Fibroblast of lung (primary cell): ENCODE data around the gene GOLGA6A. TPM values are rescaled to one million over a fixed set of nuclear protein-coding genes. Genes with fewer than 3 reads are reported as not detected.
"Not testable (repeated sequence)": the region's sequence is repeated elsewhere in the genome, so short reads cannot be mapped to it uniquely, and the experiment has no call there.

Experiments
- DNase-seq, 2 donors: peaks; one replicate each; pipeline versions ENCODE4 v3.0.0 to v3.0.0-alpha.2; 2010; ENCODE audit warnings: low read depth in 2 of 2
- H2AFZ ChIP-seq: 2 replicates; pipeline ENCODE4 v1.5.1; 2012; ENCODE audit warnings: low read length, control low read depth, inconsistent platforms
- H3K27ac ChIP-seq: 2 replicates; pipeline ENCODE4 v1.5.1; 2011; ENCODE audit warnings: low read length, control low read depth; ENCODE audit not compliant: insufficient read depth
- H3K27me3 ChIP-seq: 2 replicates; pipeline ENCODE4 v1.5.1; 2011; ENCODE audit warnings: mild to moderate bottlenecking, low read length; ENCODE audit not compliant: control insufficient read depth, insufficient read depth
- H3K36me3 ChIP-seq: 2 replicates; pipeline ENCODE4 v1.5.1; 2011; ENCODE audit warnings: low read length; ENCODE audit not compliant: control insufficient read depth, insufficient read depth
- H3K4me1 ChIP-seq: 2 replicates; pipeline ENCODE4 v1.5.1; 2011; ENCODE audit warnings: low read length; ENCODE audit not compliant: control insufficient read depth, insufficient read depth; ENCODE audit errors: extremely low read depth
- H3K4me2 ChIP-seq: 2 replicates; pipeline ENCODE4 v1.5.1; 2011; ENCODE audit warnings: low read length, control low read depth; ENCODE audit not compliant: insufficient read depth; ENCODE audit errors: extremely low read depth
- H3K4me3 ChIP-seq, 4 experiments: fragments of 200-600 bp in 1 of 4; sonication (generic) in 1 of 4; replicated peaks in 1 of 4; 2 replicates each; pipeline ENCODE4 v1.5.1; 2011 to 2016; ENCODE audit warnings: low read length in 4 of 4, low read depth in 3 of 4, mild to moderate bottlenecking in 3 of 4, control low read depth in 2 of 4, inconsistent platforms in 1 of 4, mixed read lengths in 1 of 4; ENCODE audit not compliant: insufficient read depth in 1 of 4; ENCODE audit errors: control extremely low read depth in 1 of 4
- H3K79me2 ChIP-seq: 2 replicates; pipeline ENCODE4 v1.5.1; 2012; ENCODE audit warnings: mild to moderate bottlenecking, low read length, inconsistent platforms; ENCODE audit not compliant: control insufficient read depth, insufficient read depth
- H3K9ac ChIP-seq: 2 replicates; pipeline ENCODE4 v1.5.1; 2011; ENCODE audit warnings: mild to moderate bottlenecking, low read length, control low read depth; ENCODE audit not compliant: insufficient read depth
- H3K9me3 ChIP-seq: 2 replicates; pipeline ENCODE4 v1.5.1; 2012; ENCODE audit warnings: low read depth, low read length; ENCODE audit not compliant: control insufficient read depth, insufficient read depth
- H4K20me1 ChIP-seq: 2 replicates; pipeline ENCODE4 v1.5.1; 2011; ENCODE audit warnings: low read length; ENCODE audit not compliant: control insufficient read depth, insufficient read depth; ENCODE audit errors: extremely low read depth
- EZH2 ChIP-seq: IDR thresholded peaks from 2 replicates; pipeline ENCODE4 v1.5.1; 2012; ENCODE audit warnings: low read length, control low read depth, mild to moderate bottlenecking; ENCODE audit errors: missing control alignments
- polyA plus RNA-seq, 2 donors: library from polyadenylated mRNA; depleted of rRNA in 1 of 2; stranded (reverse) in 1 of 2; unstranded in 1 of 2; fragments of >200 nt; gene quantifications; 2 replicates each; pipeline ENCODE4 v1.2.1, GENCODE V29; 2011 to 2012; ENCODE audit warnings: missing spikeins in 1 of 2
- total RNA-seq: library from RNA; depleted of rRNA; stranded (reverse); fragments of >200 nt; gene quantifications from 2 replicates; pipeline ENCODE4 v1.2.1, GENCODE V29; 2014
- TF ChIP-seq, protein P1 (sequence below), 2 donors: IDR thresholded peaks in 1 of 2; conservative IDR thresholded peaks in 1 of 2; 1 replicate in 1 of 2; 2 replicates in 1 of 2; pipeline ENCODE4 v1.5.1; 2011 to 2012; ENCODE audit warnings: low read length in 2 of 2, control low read depth in 1 of 2, inconsistent platforms in 1 of 2, low read depth in 1 of 2, mild to moderate bottlenecking in 1 of 2

GOLGA6A gene
- total and polyA plus RNA-seq, 2 donors (not counting 1 experiment from before 2014, with no cell fraction given), result under 0.01 TPM; not detected in 1

DNA sequence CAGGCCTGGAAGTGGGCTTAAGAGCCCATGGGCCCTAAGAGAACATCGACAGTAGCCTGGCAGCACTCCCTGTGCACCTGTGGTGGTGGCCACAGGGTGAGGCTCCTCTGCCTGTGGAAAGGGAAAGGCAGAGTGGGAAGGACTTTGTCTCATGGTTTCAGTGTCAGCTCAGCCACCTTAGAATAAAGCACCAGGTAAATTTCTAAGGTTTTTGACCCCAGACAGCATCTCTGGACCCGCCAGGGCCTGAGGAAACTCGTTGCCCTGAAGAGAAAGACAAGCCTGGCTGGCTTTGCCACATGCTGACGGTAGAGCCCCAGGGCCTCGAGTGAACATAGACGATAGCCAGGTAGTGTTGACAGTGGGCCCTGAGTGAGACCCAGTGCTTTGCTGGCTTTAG lies 22.1 kb downstream of the GOLGA6A start:
- Histone ChIP-seq H3K27me3 (peaks cover 2% of the 10 kb centered on the region), H3K9ac (no peak overlapping the region), H3K79me2 (no peaks in the 10 kb centered on the region), H3K36me3 (no peaks in the 10 kb centered on the region), H3K4me2 (no peak overlapping the region), H3K9me3 (no peaks in the 10 kb centered on the region), H4K20me1 (no peaks in the 10 kb centered on the region), H2AFZ (no peak overlapping the region), H3K4me3 (no peak overlapping the region), H3K4me1 (no peaks in the 10 kb centered on the region), H3K27ac (no peak overlapping the region)
- no peak for DNase-seq
- no peak for TF ChIP-seq EZH2
- TF ChIP-seq, protein P1, sequence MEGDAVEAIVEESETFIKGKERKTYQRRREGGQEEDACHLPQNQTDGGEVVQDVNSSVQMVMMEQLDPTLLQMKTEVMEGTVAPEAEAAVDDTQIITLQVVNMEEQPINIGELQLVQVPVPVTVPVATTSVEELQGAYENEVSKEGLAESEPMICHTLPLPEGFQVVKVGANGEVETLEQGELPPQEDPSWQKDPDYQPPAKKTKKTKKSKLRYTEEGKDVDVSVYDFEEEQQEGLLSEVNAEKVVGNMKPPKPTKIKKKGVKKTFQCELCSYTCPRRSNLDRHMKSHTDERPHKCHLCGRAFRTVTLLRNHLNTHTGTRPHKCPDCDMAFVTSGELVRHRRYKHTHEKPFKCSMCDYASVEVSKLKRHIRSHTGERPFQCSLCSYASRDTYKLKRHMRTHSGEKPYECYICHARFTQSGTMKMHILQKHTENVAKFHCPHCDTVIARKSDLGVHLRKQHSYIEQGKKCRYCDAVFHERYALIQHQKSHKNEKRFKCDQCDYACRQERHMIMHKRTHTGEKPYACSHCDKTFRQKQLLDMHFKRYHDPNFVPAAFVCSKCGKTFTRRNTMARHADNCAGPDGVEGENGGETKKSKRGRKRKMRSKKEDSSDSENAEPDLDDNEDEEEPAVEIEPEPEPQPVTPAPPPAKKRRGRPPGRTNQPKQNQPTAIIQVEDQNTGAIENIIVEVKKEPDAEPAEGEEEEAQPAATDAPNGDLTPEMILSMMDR (conservative IDR thresholded peaks at IDR 0.05 in 1 of 2, IDR thresholded peaks at IDR 0.05 in 1 of 2; ENCODE audit: low read depth in 1 of 2, low read length in 2 of 2), result no peak

DNA sequence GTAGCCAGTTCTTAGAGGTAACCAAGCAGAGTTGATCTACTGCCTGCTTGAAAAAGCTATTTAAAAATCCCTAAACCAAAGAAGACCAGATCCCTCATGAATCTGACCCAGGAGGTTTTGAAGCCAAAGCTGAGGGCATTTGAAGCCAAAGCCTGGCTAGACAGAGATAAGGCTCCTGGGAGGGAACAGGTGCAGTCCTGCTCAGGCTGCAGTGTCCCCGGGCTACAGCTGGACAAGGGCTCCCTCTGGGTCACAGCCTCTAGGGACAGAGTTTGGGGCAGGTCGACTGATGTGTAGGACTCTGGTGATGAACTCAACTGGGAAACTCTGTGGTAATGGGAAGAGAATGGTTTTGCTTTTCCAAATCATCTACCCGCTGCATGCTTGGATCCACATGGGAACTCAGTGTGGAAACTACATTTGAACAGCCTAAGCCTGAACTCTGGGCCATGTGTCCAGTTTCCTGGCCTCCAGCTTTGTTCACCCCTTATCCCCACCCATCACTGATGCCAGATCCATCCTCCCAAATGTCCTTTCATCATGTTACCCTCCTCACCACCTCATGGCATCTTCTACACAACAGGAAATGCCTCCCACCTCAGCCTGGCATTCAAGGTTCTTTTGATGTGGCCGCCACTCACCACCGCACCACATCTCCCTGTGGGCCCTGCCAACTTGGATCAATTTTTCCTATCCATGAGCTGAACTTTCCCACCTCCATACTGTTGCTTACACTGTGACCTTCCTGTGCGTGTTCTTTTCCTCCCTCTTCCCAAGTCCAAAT lies 23.1 kb downstream of the GOLGA6A start:
- DNase-seq, H3K9ac ChIP-seq: not testable (repeated sequence)

DNA sequence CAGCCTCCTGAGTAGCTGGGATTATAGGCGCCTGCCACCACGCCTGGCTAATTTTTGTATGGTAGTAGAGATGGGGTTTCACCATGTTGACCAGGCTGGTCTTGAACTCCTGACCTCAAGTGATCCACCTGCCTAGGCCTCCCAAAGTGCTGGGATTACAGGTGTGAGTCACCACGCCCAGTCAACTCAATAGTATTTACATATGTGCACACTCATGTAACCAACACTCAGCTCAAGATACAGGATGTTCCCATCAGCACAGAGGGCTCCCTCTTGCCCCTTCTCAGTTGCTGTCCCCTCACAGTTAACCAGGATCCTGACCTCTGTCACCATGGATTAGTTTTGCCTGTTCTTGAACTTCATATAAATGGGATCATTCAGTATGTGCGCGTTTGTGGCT lies 26.0 kb downstream of the GOLGA6A start:
- not testable (repeated sequence) for H3K79me2 ChIP-seq, H3K9ac ChIP-seq, H3K4me3 ChIP-seq, H3K4me2 ChIP-seq, DNase-seq, H2AFZ ChIP-seq, H3K36me3 ChIP-seq, H3K9me3 ChIP-seq, H3K27ac ChIP-seq, H4K20me1 ChIP-seq, H3K27me3 ChIP-seq
- H3K4me1 ChIP-seq, result peaks cover 18% of the 10 kb centered on the region

More for the DNA sequence above, 23.1 kb downstream of the GOLGA6A start:
- H3K4me1 ChIP-seq, H3K9me3 ChIP-seq, H3K79me2 ChIP-seq, H3K4me3 ChIP-seq, H2AFZ ChIP-seq, H4K20me1 ChIP-seq, H3K4me2 ChIP-seq, H3K27me3 ChIP-seq, H3K36me3 ChIP-seq, H3K27ac ChIP-seq: not testable (repeated sequence)

DNA sequence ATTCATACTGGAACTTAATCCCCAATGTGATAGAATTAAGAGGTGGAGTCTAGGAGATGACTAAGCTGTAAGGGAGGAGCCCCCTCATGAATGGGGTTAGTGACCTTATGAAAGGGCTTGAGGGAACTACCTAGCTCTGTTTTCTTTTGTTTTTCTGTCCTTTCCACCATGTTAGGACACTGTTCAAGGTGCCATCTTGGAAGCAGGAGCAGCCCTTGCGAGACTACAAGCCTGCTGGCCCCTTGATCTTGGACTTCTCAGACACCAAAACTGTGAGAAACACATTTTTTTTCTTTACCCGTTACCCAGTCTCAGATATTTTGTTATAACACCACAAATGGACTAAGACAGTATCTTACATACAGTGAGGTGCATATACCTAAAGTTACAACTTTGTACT lies 26.5 kb downstream of the GOLGA6A start:
- no peaks in the 10 kb centered on the region for H3K79me2 ChIP-seq
- no peaks in the 10 kb centered on the region for H4K20me1 ChIP-seq
- no peak overlapping the region for H3K4me2 ChIP-seq
- H3K9me3 ChIP-seq, result no peaks in the 10 kb centered on the region
- H3K4me3 ChIP-seq, result no peak overlapping the region
- H3K36me3 ChIP-seq, result no peaks in the 10 kb centered on the region
- no peak for TF ChIP-seq EZH2
- TF ChIP-seq, protein P1 (conservative IDR thresholded peaks at IDR 0.05 in 1 of 2, IDR thresholded peaks at IDR 0.05 in 1 of 2; ENCODE audit: low read depth in 1 of 2, low read length in 2 of 2), result no peak
- no peak overlapping the region for H3K27ac ChIP-seq
- peaks cover 21% of the 10 kb centered on the region for H3K4me1 ChIP-seq
- no peak for DNase-seq
- H2AFZ ChIP-seq, result no peak overlapping the region
- H3K9ac ChIP-seq, result no peak overlapping the region
- peaks cover 2% of the 10 kb centered on the region for H3K27me3 ChIP-seq
